Measurements from ENCODE around the gene MCRS1. TPM values are rescaled to one million over a fixed set of nuclear protein-coding genes. Genes with fewer than 3 reads are reported as not detected.

Gene MCRS1
- total and polyA plus RNA-seq, 2 donors (not counting 3 experiments of a cell fraction or from before 2014, with no cell fraction given): 71.1 to 99.3 TPM

GRCh38 chr12:49556391-49557186, 11.4 kb downstream of the MCRS1 start:
- Histone ChIP-seq H3K27me3 (ENCODE audit: control insufficient read depth in 2 of 2, insufficient read depth in 2 of 2, low read length in 2 of 2) (no peaks in the 10 kb centered on the region), H3K9me1 (replicated peaks; ENCODE audit: control insufficient read depth, extremely low read depth, insufficient read depth, low read length) (no peaks in the 10 kb centered on the region), H4K20me1 (replicated peaks; ENCODE audit: control insufficient read depth, extremely low read depth, insufficient read depth, low read length) (no peaks in the 10 kb centered on the region), H3K36me3 (ENCODE audit: control insufficient read depth in 2 of 2, extremely low read depth in 1 of 2, insufficient read depth in 2 of 2, low read length in 2 of 2) (peaks cover 4 to 31% of the 10 kb centered on the region in 2 experiments), H3K27ac (ENCODE audit: insufficient read depth, low read depth, low read length) (no peak overlapping the region), H3K4me1 (ENCODE audit: control insufficient read depth, extremely low read depth, insufficient read depth, low read length) (no peaks in the 10 kb centered on the region), H3K9me3 (replicated peaks; ENCODE audit: control insufficient read depth, insufficient read depth, low read length) (no peaks in the 10 kb centered on the region), H3K4me3 (replicated peaks in 1 of 3; ENCODE audit: insufficient read depth in 1 of 3, low read depth in 1 of 3, low read length in 3 of 3) (no peak overlapping the region), H2AFZ (ENCODE audit: low read depth, low read length) (no peak overlapping the region), H3K9ac (replicated peaks; ENCODE audit: extremely low read depth, insufficient read depth, low read length) (no peak overlapping the region), H3K4me2 (ENCODE audit: insufficient read depth, low read length) (no peak overlapping the region), H3K79me2 (ENCODE audit: control insufficient read depth, insufficient read depth, low read length) (no peaks in the 10 kb centered on the region)
- DNase-seq (ENCODE audit: low read depth, low spot score) (no peak), FAIRE-seq (no peak)
- ChIA-PET POLR2A (no interaction called here), CTCF (interaction anchor here (1.0 to 3.2 kb wide), 7 partner anchors 8 to 225 kb away, joined by 3 to 29 read pairs (median 4); no protein-coding TSS in a partner anchor)
- dilution Hi-C loops (cut with MboI; ENCODE audit: extremely low pct_ligation_motif_present, low sequenced_read_pairs): no loop called here
- intact Hi-C loops (cut with micrococcal nuclease): no loop called here
- no TSS peak for BruUV-seq (replicated peaks)
- no peak for TF ChIP-seq POLR2A (IDR thresholded peaks at IDR 0.05; ENCODE audit: low read depth, low read length)
- TF ChIP-seq GATA2 (IDR thresholded peaks at IDR 0.05; ENCODE audit: insufficient read depth, insufficient read length, low read depth, low read length): no peak
- no peak for TF ChIP-seq CTCF (IDR thresholded peaks at IDR 0.05; ENCODE audit: extremely low read depth in 1 of 2, insufficient read depth in 1 of 2, low read depth in 1 of 2, low read length in 2 of 2)
